Upper lobe of right lung (tissue), 1 donor: ENCODE data around the gene ITSN1. TPM values are rescaled to one million over a fixed set of nuclear protein-coding genes. Genes with fewer than 3 reads are reported as not detected.
"Not testable (repeated sequence)": the region's sequence is repeated elsewhere in the genome, so short reads cannot be mapped to it uniquely, and the experiment has no call there.

Experiments
- ATAC-seq: fragments of 200-7000 bp; cut with Tn5 transposase; one replicate; pipeline ENCODE4 v1.9.1; 2020; ENCODE audit warnings: mild to moderate bottlenecking, moderate library complexity
- DNase-seq: peaks from one replicate; pipeline ENCODE4 v3.0.0-alpha.2; 2020
- H3K27ac ChIP-seq: fragments of 200-600 bp; one replicate; pipeline ENCODE4 v1.8.0; 2022
- H3K27me3 ChIP-seq: fragments of 200-600 bp; one replicate; pipeline ENCODE4 v1.8.0; 2022; ENCODE audit warnings: mild to moderate bottlenecking
- H3K36me3 ChIP-seq: fragments of 200-600 bp; one replicate; pipeline ENCODE4 v1.8.0; 2022
- H3K4me1 ChIP-seq: fragments of 200-600 bp; one replicate; pipeline ENCODE4 v1.8.0; 2022
- H3K4me3 ChIP-seq: fragments of 200-600 bp; one replicate; pipeline ENCODE4 v1.8.0; 2022; ENCODE audit warnings: mild to moderate bottlenecking
- H3K9me3 ChIP-seq: fragments of 200-600 bp; one replicate; pipeline ENCODE4 v1.8.0; 2022
- CTCF ChIP-seq: fragments of 200-600 bp; IDR thresholded peaks from one replicate; pipeline ENCODE4 v1.8.0; 2022; ENCODE audit warnings: antibody characterized with exemption
- intact Hi-C: fragments of 100-400 bp; cut with DNase I; formaldehyde crosslinking; loops from one replicate; pipeline ENCODE4 v1.11.0; 2022
- total RNA-seq: library from RNA; stranded (reverse); fragmentation: NEBNext Ultra II Directional; extraction: Animal tissue kit (Norgen Biotek cat#: 25700); gene quantifications from one replicate; pipeline ENCODE4 v1.2.1, GENCODE V29; 2021
- donor health status: DM: no; HTN: yes; CAD: no; lungs with severe emphysema.

The ITSN1 gene
- total RNA-seq, 1 donor from 2014 or later: 32.0 TPM

GRCh38 chr21:33924766-33925100 lies 282.4 kb downstream of the ITSN1 start:
- no peak for ATAC-seq
- Histone ChIP-seq H3K4me3 (no peak overlapping the region), H3K27ac (no peak overlapping the region), H3K9me3 (no peaks in the 10 kb centered on the region), H3K27me3 (no peaks in the 10 kb centered on the region), H3K4me1 (peaks cover 6% of the 10 kb centered on the region), H3K36me3 (no peaks in the 10 kb centered on the region)
- no peak for TF ChIP-seq CTCF
- DNase-seq: no peak
- intact Hi-C loops: no loop called here

- not testable (repeated sequence) for ATAC-seq, H3K27ac ChIP-seq
Measured at GRCh38 chr21:33926248-33926647, 283.9 kb downstream of the ITSN1 start.

GRCh38 chr21:33931052-33931798 lies 288.9 kb downstream of the ITSN1 start:
- Histone ChIP-seq H3K27ac (peak overlapping the region; percentile 78), H3K4me3 (peak overlapping the region; percentile 49)
- H3K4me1 ChIP-seq, intact Hi-C loops, H3K9me3 ChIP-seq, DNase-seq, H3K36me3 ChIP-seq, H3K27me3 ChIP-seq: not testable (repeated sequence)
- ATAC-seq: peak; percentile 42

More at GRCh38 chr21:33926248-33926647, 283.9 kb downstream of the ITSN1 start:
- H3K9me3 ChIP-seq, DNase-seq, H3K36me3 ChIP-seq, H3K4me1 ChIP-seq, H3K27me3 ChIP-seq, intact Hi-C loops, H3K4me3 ChIP-seq: not testable (repeated sequence)

GRCh38 chr21:33931799-33932390 lies 289.6 kb downstream of the ITSN1 start:
- no peaks in the 10 kb centered on the region for H3K9me3 ChIP-seq
- DNase-seq (no peak), ATAC-seq (peak; percentile 75)
- H3K4me3 ChIP-seq: peak overlapping the region; percentile 49
- no peaks in the 10 kb centered on the region for H3K27me3 ChIP-seq
- no peaks in the 10 kb centered on the region for H3K36me3 ChIP-seq
- H3K4me1 ChIP-seq: peaks cover 11% of the 10 kb centered on the region
- peak overlapping the region; percentile 78 for H3K27ac ChIP-seq
- intact Hi-C loops: no loop called here
- TF ChIP-seq CTCF: no peak

- no peaks in the 10 kb centered on the region for H3K9me3 ChIP-seq
- peaks cover 11% of the 10 kb centered on the region for H3K4me1 ChIP-seq
- no peaks in the 10 kb centered on the region for H3K36me3 ChIP-seq
- peak overlapping the region; percentile 49 for H3K4me3 ChIP-seq
- intact Hi-C loops: no loop called here
- ATAC-seq (no peak), DNase-seq (no peak)
- no peaks in the 10 kb centered on the region for H3K27me3 ChIP-seq
- no peak overlapping the region for H3K27ac ChIP-seq
- TF ChIP-seq CTCF: no peak
Measured at GRCh38 chr21:33932731-33933130, 290.4 kb downstream of the ITSN1 start.

GRCh38 chr21:33936301-33937038 lies 294.2 kb downstream of the ITSN1 start:
- intact Hi-C loops: no loop called here
- no peak for DNase-seq
- TF ChIP-seq CTCF: no peak
- Histone ChIP-seq H3K36me3 (no peaks in the 10 kb centered on the region), H3K9me3 (no peaks in the 10 kb centered on the region), H3K4me3 (no peak overlapping the region), H3K27ac (peak overlapping the region; percentile 25), H3K4me1 (peaks cover 11% of the 10 kb centered on the region), H3K27me3 (no peaks in the 10 kb centered on the region)
- peak; percentile 78 for ATAC-seq
